ENCODE results near the gene EIF2D. TPM values are rescaled to one million over a fixed set of nuclear protein-coding genes. Genes with fewer than 3 reads are reported as not detected.
"Not testable (repeated sequence)": the region's sequence is repeated elsewhere in the genome, so short reads cannot be mapped to it uniquely, and the experiment has no call there.

The EIF2D gene
- total RNA-seq, 1 donor from 2014 or later = 65.4 TPM

DNA sequence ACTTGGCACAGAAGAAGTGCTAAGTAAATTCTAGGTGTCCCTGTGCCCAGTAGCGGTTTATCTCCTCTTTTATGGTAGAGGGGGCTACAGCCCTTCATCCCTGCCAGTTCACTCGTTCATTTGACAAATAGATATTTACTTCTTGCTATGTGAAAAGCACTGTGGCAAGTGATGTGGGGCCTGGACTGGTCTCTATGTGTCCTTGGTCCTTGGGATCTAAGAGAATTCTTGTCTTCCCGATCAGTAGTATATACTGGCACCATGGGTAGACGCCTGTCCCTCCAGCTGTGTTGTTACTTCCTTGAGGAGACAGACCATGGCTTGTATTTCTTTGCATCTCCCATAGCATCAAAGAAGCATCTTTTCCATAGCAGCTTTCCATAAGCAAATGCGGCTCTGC, 29.7 kb downstream of the EIF2D start:
- H3K4me1 Mint-ChIP-seq = peaks cover 62% of the 10 kb centered on the region
- ChIA-PET CTCF (interaction anchor here (1.3 to 9.3 kb wide), 13 partner anchors 10 to 120 kb away, joined by 3 to 349 read pairs (median 15); partner anchors contain the start of genes EIF2D and RASSF5), POLR2A (interaction anchor here (1.7 to 7.6 kb wide), 3 partner anchors 25 to 38 kb away, joined by 7 to 75 read pairs (median 8); no protein-coding TSS in a partner anchor)
- H3K27me3 Mint-ChIP-seq = no peaks in the 10 kb centered on the region
- peak overlapping the region; percentile 96 for H3K27ac Mint-ChIP-seq
- H3K9me3 Mint-ChIP-seq = no peaks in the 10 kb centered on the region
- intact Hi-C loops (cut with micrococcal nuclease) = loop anchor here (2.0 to 5.0 kb wide), 3 partner anchors 30 to 755 kb away; partner anchors contain the start of genes EIF2D and RHEX
- DNase-seq = no peak
- H3K4me3 Mint-ChIP-seq = no peak overlapping the region
- no peak for TF ChIP-seq CTCF (IDR thresholded peaks at IDR 0.05)
- ATAC-seq (ENCODE audit: low read depth) = no peak
- peaks cover 70% of the 10 kb centered on the region for H3K36me3 Mint-ChIP-seq (ENCODE audit: low read depth)

GRCh38 chr1:206581571-206581981, 30.7 kb downstream of the EIF2D start:
- intact Hi-C loops (cut with micrococcal nuclease) = loop anchor here (5.0 kb wide), 2 partner anchors 529 to 756 kb away; partner anchors contain the start of gene RHEX
- Mint-ChIP-seq H3K4me1 (peaks cover 72% of the 10 kb centered on the region), H3K9me3 (no peaks in the 10 kb centered on the region), H3K27ac (peak overlapping the region; percentile 96), H3K36me3 (ENCODE audit: low read depth) (peaks cover 66% of the 10 kb centered on the region), H3K27me3 (no peaks in the 10 kb centered on the region), H3K4me3 (peak overlapping the region; percentile 62)
- CTCF ChIA-PET = interaction anchor here (0.6 to 9.3 kb wide), 9 partner anchors 10 to 111 kb away, joined by 3 to 349 read pairs (median 4); partner anchors contain the start of gene IKBKE
- no peak for TF ChIP-seq CTCF (IDR thresholded peaks at IDR 0.05)
- POLR2A ChIA-PET = interaction anchor here (0.9 to 9.8 kb wide), 7 partner anchors 14 to 116 kb away, joined by 3 to 343 read pairs (median 12); partner anchors contain the start of genes EIF2D and RASSF5
- no peak for DNase-seq
- ATAC-seq (ENCODE audit: low read depth) = peak; percentile 25

- intact Hi-C loops (cut with micrococcal nuclease) = loop anchor here (5.0 kb wide), 2 partner anchors 529 to 756 kb away; partner anchors contain the start of gene RHEX
- CTCF ChIA-PET = interaction anchor here (0.6 to 9.3 kb wide), 10 partner anchors 10 to 111 kb away, joined by 3 to 349 read pairs (median 4); partner anchors contain the start of gene IKBKE
- ATAC-seq (ENCODE audit: low read depth); H3K9me3 Mint-ChIP-seq; H3K27me3 Mint-ChIP-seq; DNase-seq: not testable (repeated sequence)
- H3K4me3 Mint-ChIP-seq = peak overlapping the region; percentile 62
- peaks cover 65% of the 10 kb centered on the region for H3K36me3 Mint-ChIP-seq (ENCODE audit: low read depth)
- POLR2A ChIA-PET = interaction anchor here (0.6 to 9.8 kb wide), 9 partner anchors 14 to 115 kb away, joined by 3 to 343 read pairs (median 9); partner anchors contain the start of genes EIF2D and RASSF5
- peak overlapping the region; percentile 96 for H3K27ac Mint-ChIP-seq
- H3K4me1 Mint-ChIP-seq = peaks cover 77% of the 10 kb centered on the region
Observed at GRCh38 chr1:206581114-206581497, 31.2 kb downstream of the EIF2D start.

DNA sequence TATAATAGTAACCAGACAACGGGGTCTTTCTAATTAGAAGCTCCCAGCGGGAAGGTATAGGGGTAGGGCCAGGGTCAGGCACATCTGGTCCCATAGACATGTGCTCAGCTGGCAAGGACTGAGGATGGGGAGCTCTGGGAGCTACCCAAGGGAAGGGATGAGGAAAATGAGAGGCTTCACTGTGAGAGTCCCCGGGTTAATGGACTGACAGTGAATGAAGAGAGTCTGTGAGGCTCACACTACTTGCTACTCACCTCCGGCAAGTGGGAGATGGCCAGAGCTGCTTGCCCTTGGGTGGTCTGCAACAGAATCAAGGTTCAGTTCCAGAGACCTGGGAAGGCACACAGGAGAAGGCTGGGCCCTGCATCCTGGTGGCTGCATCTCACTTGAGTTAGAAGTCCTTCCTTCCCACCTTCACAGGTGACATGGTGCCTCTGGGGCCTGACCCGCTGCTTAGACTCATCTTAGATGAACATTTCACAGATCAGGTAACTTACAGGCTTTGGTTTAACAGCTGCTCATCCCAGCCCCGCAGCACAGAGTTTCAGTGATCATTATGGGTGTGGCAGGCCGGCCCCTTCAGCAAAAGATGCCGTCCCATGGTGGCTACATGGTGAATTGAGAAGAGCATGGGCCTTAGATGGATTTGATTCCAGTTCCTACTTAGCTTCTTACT, 31.7 kb downstream of the EIF2D start:
- DNase-seq (no peak), ATAC-seq (ENCODE audit: low read depth) (no peak)
- POLR2A ChIA-PET = interaction anchor here (0.6 to 9.8 kb wide), 19 partner anchors 8 to 894 kb away, joined by 3 to 343 read pairs (median 4); partner anchors contain the start of genes CD55, EIF2D, IKBKE and RASSF5
- peaks cover 60% of the 10 kb centered on the region for H3K36me3 Mint-ChIP-seq (ENCODE audit: low read depth)
- no peak for TF ChIP-seq CTCF (IDR thresholded peaks at IDR 0.05)
- H3K9me3 Mint-ChIP-seq = no peaks in the 10 kb centered on the region
- intact Hi-C loops (cut with micrococcal nuclease) = loop anchor here (5.0 kb wide), 2 partner anchors 528 to 757 kb away; partner anchors contain the start of gene RHEX
- peak overlapping the region; percentile 62 for H3K4me3 Mint-ChIP-seq
- H3K27ac Mint-ChIP-seq = peak overlapping the region; percentile 96
- H3K4me1 Mint-ChIP-seq = peaks cover 82% of the 10 kb centered on the region
- H3K27me3 Mint-ChIP-seq = no peaks in the 10 kb centered on the region
- CTCF ChIA-PET = interaction anchor here (0.7 to 9.3 kb wide), 11 partner anchors 11 to 118 kb away, joined by 4 to 349 read pairs (median 6); partner anchors contain the start of genes EIF2D and IKBKE

DNA sequence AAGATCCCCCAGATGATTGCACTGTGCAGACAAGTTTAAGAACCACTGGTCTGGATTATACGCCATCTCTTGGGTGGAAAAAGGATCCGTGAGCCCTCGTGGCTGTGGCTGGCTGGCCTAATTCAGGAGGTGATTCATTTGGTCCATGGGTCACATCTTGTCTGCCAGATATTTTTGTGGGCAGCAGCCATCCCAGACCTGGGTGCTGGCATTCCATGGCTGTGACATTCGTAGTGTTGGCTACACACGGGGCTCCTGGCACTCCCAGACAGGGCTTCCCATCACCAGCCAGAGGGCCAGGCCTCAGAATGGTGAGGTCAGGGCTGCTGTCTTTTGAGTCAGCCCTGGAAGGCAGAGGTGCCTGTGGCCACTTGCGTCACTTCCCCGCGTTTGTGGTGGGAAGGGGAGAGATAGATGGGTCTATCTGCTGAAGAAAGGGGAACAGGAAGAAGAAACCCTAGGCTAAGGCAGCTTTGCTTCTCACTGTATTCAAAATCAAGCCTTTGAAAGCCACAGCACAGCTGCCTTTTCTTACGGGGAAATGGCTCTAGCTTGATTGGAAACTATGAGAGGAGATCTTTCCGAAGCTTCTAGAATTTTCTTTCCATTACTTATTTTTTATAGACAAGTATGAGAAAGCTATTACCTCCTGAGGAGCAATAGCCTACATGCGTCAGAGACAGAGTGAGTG, 32.4 kb downstream of the EIF2D start:
- no peak for TF ChIP-seq CTCF (IDR thresholded peaks at IDR 0.05)
- no peaks in the 10 kb centered on the region for H3K9me3 Mint-ChIP-seq
- peaks cover 58% of the 10 kb centered on the region for H3K36me3 Mint-ChIP-seq (ENCODE audit: low read depth)

More for the DNA sequence above, 32.4 kb downstream of the EIF2D start:
- Mint-ChIP-seq H3K4me3 (peak overlapping the region; percentile 62), H3K27me3 (no peaks in the 10 kb centered on the region), H3K4me1 (peaks cover 89% of the 10 kb centered on the region), H3K27ac (peak overlapping the region; percentile 96)
- intact Hi-C loops (cut with micrococcal nuclease) = loop anchor here (1.0 to 5.0 kb wide), 3 partner anchors 21 to 757 kb away; partner anchors contain the start of gene RHEX
- DNase-seq (peak; percentile 74), ATAC-seq (ENCODE audit: low read depth) (peak; percentile 83)
- POLR2A ChIA-PET = interaction anchor here (0.7 to 9.8 kb wide), 17 partner anchors 9 to 895 kb away, joined by 3 to 343 read pairs (median 4); partner anchors contain the start of genes CD55, EIF2D, IKBKE and RASSF5
- CTCF ChIA-PET = interaction anchor here (0.7 to 9.3 kb wide), 11 partner anchors 10 to 117 kb away, joined by 4 to 349 read pairs (median 6); partner anchors contain the start of genes EIF2D and IKBKE

All from activated B cell treated with CpG ODN at 0.5 μM for 24 hours (primary cell).